MCF 10A (cell line): ENCODE results near the gene RYR1. TPM values are rescaled to one million over a fixed set of nuclear protein-coding genes. Genes with fewer than 3 reads are reported as not detected.
A peak's percentile ranks its signal among the peaks of the same experiment; 100 is the strongest.

Experiments used
- BruUV-seq: library from RNA; stranded (reverse); fragments of 400-500 nt; replicated peaks from 2 replicates; lab custom pipeline; 2021; lab: Mats Ljungman, UMichigan
- CTCF ChIA-PET: fragments of 300-600 bp; sonication (Branson Sonifier 250); formaldehyde crosslinking; extraction: SDS; loops from one replicate; lab custom pipeline; 2021; ENCODE audit warnings: antibody characterized with exemption, inconsistent platforms; lab: Yijun Ruan, JAX
- POLR2A ChIA-PET: fragments of 300-600, 350-650 bp; sonication (Branson Sonifier 250); formaldehyde crosslinking; extraction: SDS; loops from one replicate; lab custom pipeline; 2020; ENCODE audit warnings: antibody characterized with exemption, inconsistent platforms; lab: Yijun Ruan, JAX
- DNase-seq: peaks from one replicate; pipeline ENCODE4 v3.0.0-alpha.2; 2018; ENCODE audit not compliant: unreplicated experiment
- H3K27ac Mint-ChIP-seq: one replicate; pipeline ENCODE4 v1.8.0; 2022; ENCODE audit warnings: mild to moderate bottlenecking, low read depth, mixed read lengths; ENCODE audit not compliant: unreplicated experiment
- H3K27me3 Mint-ChIP-seq: one replicate; pipeline ENCODE4 v1.8.0; 2022; ENCODE audit warnings: mixed read lengths; ENCODE audit not compliant: insufficient read depth, unreplicated experiment
- H3K36me3 Mint-ChIP-seq: one replicate; pipeline ENCODE4 v1.8.0; 2022; ENCODE audit warnings: mild to moderate bottlenecking, moderate library complexity, mixed read lengths; ENCODE audit not compliant: insufficient read depth, unreplicated experiment
- H3K4me1 Mint-ChIP-seq: one replicate; pipeline ENCODE4 v1.8.0; 2022; ENCODE audit warnings: mixed read lengths; ENCODE audit not compliant: insufficient read depth, unreplicated experiment
- H3K4me3 Mint-ChIP-seq: one replicate; pipeline ENCODE4 v1.8.0; 2022; ENCODE audit warnings: mild to moderate bottlenecking, moderate library complexity, mixed read lengths; ENCODE audit not compliant: unreplicated experiment
- H3K9me3 Mint-ChIP-seq: one replicate; pipeline ENCODE4 v1.8.0; 2022; ENCODE audit warnings: mixed read lengths; ENCODE audit not compliant: unreplicated experiment
- CTCF ChIP-seq: fragments of 200-600 bp; IDR thresholded peaks from one replicate; pipeline ENCODE4 v1.8.0; 2022; ENCODE audit warnings: antibody characterized with exemption, mild to moderate bottlenecking; ENCODE audit not compliant: unreplicated experiment
- intact Hi-C: fragments of 100-400 bp; cut with micrococcal nuclease; formaldehyde crosslinking; loops from 2 replicates; pipeline ENCODE4 v1.14.1; 2022
- total RNA-seq: library from RNA; stranded (reverse); gene quantifications from 2 replicates; pipeline ENCODE4 v1.2.3, GENCODE V29; 2022

RYR1 gene
- total RNA-seq, 1 experiment from 2014 or later: 0.28 TPM

GRCh38 chr19:38386971-38387549 lies 46.4 kb upstream of the RYR1 start:
- DNase-seq: no peak
- CTCF ChIA-PET: interaction anchor here (1.6 kb wide), 1 partner anchor 153 kb away, joined by 5 read pairs; no protein-coding TSS in a partner anchor
- Mint-ChIP-seq H3K4me1 (peaks cover 16% of the 10 kb centered on the region), H3K36me3 (peaks cover 26% of the 10 kb centered on the region), H3K27ac (no peak overlapping the region), H3K27me3 (no peaks in the 10 kb centered on the region), H3K4me3 (peak overlapping the region; percentile 86), H3K9me3 (no peaks in the 10 kb centered on the region)
- intact Hi-C loops: loop anchor here (1.0 kb wide), 1 partner anchor 12 kb away; no protein-coding TSS in a partner anchor
- BruUV-seq: no TSS peak
- no peak for TF ChIP-seq CTCF
- POLR2A ChIA-PET: interaction anchor here (1.2 to 4.0 kb wide), 6 partner anchors 9 to 1004 kb away, joined by 3 to 46 read pairs (median 4); partner anchors contain the start of genes C19orf33, FAM98C, MED29 and MRPS12

GRCh38 chr19:38387550-38388348 lies 45.7 kb upstream of the RYR1 start, which contains the start of gene GGN:
GGN (minus strand) TSS chr19:38388034; CDS start chr19:38387261, 773 bp downstream.
- intact Hi-C loops: loop anchor here (1.0 to 2.0 kb wide), 2 partner anchors 12 to 51 kb away; no protein-coding TSS in a partner anchor
- H3K36me3 Mint-ChIP-seq: peaks cover 20% of the 10 kb centered on the region
- H3K27ac Mint-ChIP-seq: no peak within 1 kb of the TSS
- BruUV-seq: no TSS peak
- ChIA-PET POLR2A (interaction anchor here (0.6 to 4.0 kb wide), 8 partner anchors 10 to 1004 kb away, joined by 3 to 46 read pairs (median 4); partner anchors contain the start of genes C19orf33, FAM98C, MED29 and MRPS12), CTCF (interaction anchor here (0.6 to 1.6 kb wide), 5 partner anchors 89 to 471 kb away, joined by 3 to 5 read pairs (median 4); no protein-coding TSS in a partner anchor)
- DNase-seq: peak; percentile 97
- no peaks in the 10 kb centered on the region for H3K9me3 Mint-ChIP-seq
- H3K4me3 Mint-ChIP-seq: peak within 1 kb of the TSS; percentile 86
- H3K27me3 Mint-ChIP-seq: no peaks in the 10 kb centered on the region
- TF ChIP-seq CTCF: no peak
- peaks cover 16% of the 10 kb centered on the region for H3K4me1 Mint-ChIP-seq

DNA sequence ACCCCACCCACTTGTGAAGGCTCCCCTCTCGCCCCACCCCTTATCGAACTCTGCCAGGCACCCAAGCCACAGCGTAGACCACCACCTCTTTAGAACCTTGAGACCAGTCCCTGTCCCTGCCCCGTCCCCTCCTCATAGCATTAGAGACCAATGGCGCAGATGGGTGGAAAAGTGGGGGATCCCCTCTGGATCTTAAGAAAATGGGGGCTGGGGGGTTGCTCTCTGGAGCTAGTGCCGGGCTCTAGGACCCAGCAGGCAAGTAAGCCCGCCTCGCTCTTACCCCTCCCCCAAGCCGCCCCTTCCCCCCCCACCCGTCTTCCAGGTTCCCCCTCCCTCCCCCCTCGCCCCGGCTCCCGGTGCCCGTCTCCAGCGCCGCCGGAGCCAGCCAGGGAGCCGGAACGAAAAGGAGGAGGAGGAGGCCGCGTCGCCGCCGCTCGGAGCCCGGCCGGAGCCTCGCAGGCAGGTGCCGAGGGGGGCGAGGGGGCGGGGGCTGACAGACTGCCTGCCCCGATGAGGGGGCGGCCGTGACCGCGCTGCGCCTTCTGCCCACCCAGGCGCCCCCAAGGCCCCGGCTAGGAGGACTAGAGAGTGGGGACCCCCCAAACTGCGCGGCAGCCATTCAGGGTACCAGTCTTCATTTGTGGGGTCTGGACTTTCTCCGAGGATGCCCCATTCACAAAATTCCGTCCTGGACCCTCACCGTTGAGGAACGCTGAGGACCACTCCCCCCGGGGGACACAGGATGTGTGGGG lies 45.0 kb upstream of the RYR1 start, which contains the start of gene SPRED3:
SPRED3 (plus strand) TSS at position 349 of the 752 bp plus-strand sequence. CDS start 1,606 bp downstream, outside the sequence.
- H3K36me3 Mint-ChIP-seq: peaks cover 20% of the 10 kb centered on the region
- POLR2A ChIA-PET: interaction anchor here (0.6 to 4.0 kb wide), 8 partner anchors 11 to 1003 kb away, joined by 3 to 46 read pairs (median 4); partner anchors contain the start of genes FAM98C, MED29, MRPS12 and PSMD8
- H3K27me3 Mint-ChIP-seq: no peaks in the 10 kb centered on the region
- H3K27ac Mint-ChIP-seq: no peak within 1 kb of the TSS
- H3K4me3 Mint-ChIP-seq: peak within 1 kb of the TSS; percentile 86
- H3K9me3 Mint-ChIP-seq: no peaks in the 10 kb centered on the region
- H3K4me1 Mint-ChIP-seq: peaks cover 16% of the 10 kb centered on the region
- DNase-seq: peak; percentile 68
- no peak for TF ChIP-seq CTCF
- no TSS peak for BruUV-seq
- CTCF ChIA-PET: interaction anchor here (0.6 to 1.8 kb wide), 6 partner anchors 15 to 490 kb away, joined by 3 to 10 read pairs (median 4); partner anchors contain the start of gene FAM98C
- intact Hi-C loops: loop anchor here (1.0 to 2.0 kb wide), 2 partner anchors 14 to 52 kb away; no protein-coding TSS in a partner anchor
